GM12878 (cell line): ENCODE measurements around the gene TEFM.

Experiments used
- BRCA1 ChIP-seq: IDR thresholded peaks from 2 replicates; pipeline ENCODE4 v1.6.1; 2011; ENCODE audit warnings: low read depth, low read length, improper control_type of control experiment
- CTCF ChIP-seq, 3 experiments: IDR thresholded peaks in 2 of 3; conservative IDR thresholded peaks in 1 of 3; 2 replicates each; pipeline ENCODE4 v1.5.1; 2011; ENCODE audit warnings: low read depth in 3 of 3, low read length in 3 of 3, mild to moderate bottlenecking in 3 of 3, control low read depth in 2 of 3, moderate library complexity in 2 of 3, inconsistent platforms in 1 of 3, mixed read lengths in 1 of 3; ENCODE audit not compliant: control insufficient read depth in 2 of 3, insufficient read depth in 1 of 3; ENCODE audit errors: extremely low read depth in 1 of 3
- IRF5 ChIP-seq: fragments of 450-650 bp; IDR thresholded peaks from 2 replicates; pipeline ENCODE4 v1.6.1; 2017; ENCODE audit warnings: borderline replicate concordance
- KAT2A ChIP-seq: conservative IDR thresholded peaks from 2 replicates; pipeline ENCODE4 v1.6.1; 2011; ENCODE audit warnings: low read depth, low read length; ENCODE audit not compliant: control insufficient read depth
- MAX ChIP-seq: IDR thresholded peaks from 2 replicates; pipeline ENCODE4 v1.6.1; 2012; ENCODE audit warnings: low read depth, low read length, improper control_type of control experiment
- POLR2A ChIP-seq: IDR thresholded peaks from 2 replicates; pipeline ENCODE4 v1.6.1; 2011; ENCODE audit warnings: low read depth, mild to moderate bottlenecking, low read length
- RAD51 ChIP-seq: fragments of 450-650 bp; IDR thresholded peaks from 2 replicates; pipeline ENCODE4 v1.6.1; 2016; ENCODE audit warnings: moderate library complexity, mild to moderate bottlenecking, inconsistent platforms
- SP1 ChIP-seq: IDR thresholded peaks from one replicate; pipeline ENCODE4 v1.6.1; 2011; ENCODE audit warnings: low read depth, low read length
- SRF ChIP-seq, 2 experiments: IDR thresholded peaks; 2 replicates each; pipeline ENCODE4 v1.6.1; 2011; ENCODE audit warnings: low read depth in 2 of 2, low read length in 2 of 2, mild to moderate bottlenecking in 1 of 2, moderate library complexity in 1 of 2
- SUZ12 ChIP-seq: fragments of 200-600 bp; sonication (generic); IDR thresholded peaks from one replicate; pipeline ENCODE4 v1.6.1; 2018; ENCODE audit warnings: antibody characterized with exemption, mild to moderate bottlenecking; ENCODE audit not compliant: unreplicated experiment
- TBL1XR1 ChIP-seq: IDR thresholded peaks from 2 replicates; pipeline ENCODE4 v1.6.1; 2012; ENCODE audit warnings: low read depth, low read length, improper control_type of control experiment
- TCF3 ChIP-seq: IDR thresholded peaks from 2 replicates; pipeline ENCODE4 v1.6.1; 2012; ENCODE audit warnings: low read depth, mild to moderate bottlenecking, low read length, borderline replicate concordance; ENCODE audit not compliant: insufficient read depth
- ZNF384 ChIP-seq: IDR thresholded peaks from 2 replicates; pipeline ENCODE4 v1.6.1; 2012; ENCODE audit warnings: low read depth, mild to moderate bottlenecking, low read length, improper control_type of control experiment, borderline replicate concordance

- TF ChIP-seq CTCF (IDR thresholded peaks at IDR 0.05 in 2 of 3, conservative IDR thresholded peaks at IDR 0.05 in 1 of 3; ENCODE audit: control insufficient read depth in 2 of 3, extremely low read depth in 1 of 3, insufficient read depth in 1 of 3, low read depth in 3 of 3, low read length in 3 of 3) (no peak), SUZ12 (no peak), BRCA1 (no peak), SP1 (no peak), MAX (no peak), SRF (IDR thresholded peaks at IDR 0.05; ENCODE audit: low read depth in 2 of 2, low read length in 2 of 2) (no peak), TBL1XR1 (no peak), POLR2A (no peak), TCF3 (no peak), ZNF384 (no peak), RAD51 (no peak), IRF5 (no peak), KAT2A (no peak)
Measured at GRCh38 chr17:30929081-30929633, 23.1 kb upstream of the TEFM start.
